ENCODE data around the gene ZNRF4. TPM values are rescaled to one million over a fixed set of nuclear protein-coding genes. Genes with fewer than 3 reads are reported as not detected.

The ZNRF4 gene
- total and polyA plus RNA-seq, 2 of the 8 experiments (the other 6 are each of a cell fraction or from before 2014, with no cell fraction given): not detected

DNA sequence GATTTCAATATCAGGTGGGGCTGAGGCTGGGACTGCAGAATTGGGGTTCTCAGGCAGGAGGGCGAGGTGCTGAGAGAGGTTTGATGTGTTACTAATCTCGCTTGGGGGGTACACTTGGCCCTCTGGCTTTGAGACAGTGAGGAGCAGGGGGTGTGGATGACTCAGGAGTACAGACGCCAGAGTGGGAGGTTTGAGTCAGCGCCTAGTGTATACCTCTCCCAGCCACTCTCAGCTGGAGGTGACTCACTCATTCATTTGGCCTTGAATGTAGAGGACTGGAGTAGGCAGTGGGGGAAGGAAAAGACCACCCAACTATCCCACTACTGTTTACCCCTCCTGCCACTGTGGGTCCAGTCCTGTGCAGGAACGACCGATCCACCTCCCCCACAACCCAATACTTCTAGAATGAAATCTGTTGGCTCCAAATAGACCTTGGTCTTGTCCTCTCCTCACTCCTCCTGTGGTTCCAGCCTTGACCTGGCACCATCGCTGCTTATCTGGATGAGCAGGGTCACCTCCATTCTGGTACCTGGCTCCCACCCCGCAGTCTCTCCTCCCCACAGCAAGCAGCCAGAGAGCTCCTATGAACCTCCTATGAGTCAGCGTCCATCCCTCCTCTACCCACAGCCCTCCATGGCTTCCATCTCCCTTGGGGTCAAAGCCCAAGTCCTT, 20.1 kb upstream of the ZNRF4 start:
- Histone ChIP-seq H3K9ac (replicated peaks in 1 of 4; ENCODE audit: extremely low read depth in 1 of 4, low read depth in 3 of 4, low read length in 3 of 4) (no peak overlapping the region), H3K79me2 (ENCODE audit: control insufficient read depth in 1 of 2, insufficient read depth in 2 of 2, low read length in 2 of 2) (no peaks in the 10 kb centered on the region), H3K4me2 (ENCODE audit: insufficient read depth in 1 of 2, low read depth in 2 of 2, low read length in 2 of 2) (no peak overlapping the region; a peak in 1 of 4 replicates), H3K23ac (ENCODE audit: insufficient read length) (no peak overlapping the region), H3K27ac (ENCODE audit: low read depth, low read length) (no peak overlapping the region), H2BK120ac (replicated peaks; ENCODE audit: low read depth, low read length) (no peak overlapping the region), H3K18ac (ENCODE audit: extremely low read depth, low read length) (no peak overlapping the region), H2BK20ac (ENCODE audit: low read length) (peak overlapping the region; percentile 75; the same call in 1 of the 2 replicates), H4K8ac (ENCODE audit: extremely low read depth, insufficient read depth, low read length) (no peak overlapping the region), H3K27me3 (replicated peaks in 1 of 4; ENCODE audit: control insufficient read depth in 3 of 4, extremely low read depth in 1 of 4, insufficient read depth in 3 of 4, low read length in 3 of 4) (peaks cover 0 to 5% (median 0%) of the 10 kb centered on the region in 4 experiments; a peak in 1 of 7 replicates), H3K14ac (ENCODE audit: insufficient read length) (no peak overlapping the region), H4K91ac (replicated peaks; ENCODE audit: insufficient read length, low read length) (no peak overlapping the region), H4K5ac (ENCODE audit: insufficient read length, low read depth, low read length) (no peak overlapping the region), H2BK12ac (ENCODE audit: low read depth, low read length) (peak overlapping the region; percentile 46; the same call in 1 of the 2 replicates), H2AK5ac (ENCODE audit: low read depth, low read length) (no peak overlapping the region), H4K20me1 (replicated peaks in 1 of 2; ENCODE audit: control insufficient read depth in 1 of 2, insufficient read depth in 2 of 2, low read length in 2 of 2) (no peaks in the 10 kb centered on the region), H3K9me3 (ENCODE audit: insufficient read depth in 2 of 2, low read depth in 1 of 2, low read length in 1 of 2) (no peaks in the 10 kb centered on the region), H3K4me3 (ENCODE audit: extremely low read depth in 1 of 4, insufficient read depth in 2 of 4, low read depth in 3 of 4, low read length in 4 of 4) (no peak overlapping the region), H3K56ac (replicated peaks; ENCODE audit: insufficient read length, low read depth, low read length) (no peak overlapping the region), H3K36me3 (ENCODE audit: control insufficient read depth in 2 of 4, insufficient read depth in 4 of 4, low read length in 3 of 4) (no peaks in the 10 kb centered on the region), H3K23me2 (ENCODE audit: low read depth, low read length) (peaks cover 5% of the 10 kb centered on the region; the same call in 1 of the 2 replicates), H3K4ac (replicated peaks; ENCODE audit: insufficient read length, low read depth, low read length) (no peak overlapping the region), H3K79me1 (ENCODE audit: low read depth, low read length) (no peaks in the 10 kb centered on the region), H2AFZ (ENCODE audit: low read length) (no peak overlapping the region), H2BK5ac (ENCODE audit: low read depth, low read length) (0 out of 2 replicates have a peak overlapping the region, but pooled peaks have one; percentile 1), H2BK15ac (ENCODE audit: low read length) (0 out of 2 replicates have a peak overlapping the region, but pooled peaks have one; percentile 31), H3K4me1 (replicated peaks in 1 of 4; ENCODE audit: control insufficient read depth in 3 of 4, insufficient read depth in 4 of 4, low read length in 3 of 4) (peaks cover 2 to 9% (median 5%) of the 10 kb centered on the region in 4 experiments; a peak in 5 of 7 replicates)
- ChIA-PET CTCF (ENCODE audit: partially characterized antibody) (interaction anchor here (1.3 kb wide), 1 partner anchor 120 kb away, joined by 3 read pairs; no protein-coding TSS in a partner anchor), POLR2A (ENCODE audit: partially characterized antibody) (interaction anchor here (0.5 to 1.5 kb wide), 4 partner anchors 11 to 1966 kb away, joined by 3 to 4 read pairs (median 4); no protein-coding TSS in a partner anchor)
- FAIRE-seq (no peak), DNase-seq (ENCODE audit: low read depth in 1 of 2, low spot score in 2 of 2) (no peak)
- TF ChIP-seq CTBP2 (IDR thresholded peaks at IDR 0.05; ENCODE audit: borderline replicate concordance, insufficient read depth, insufficient read length, low read length): no peak
- TF ChIP-seq, protein P1, sequence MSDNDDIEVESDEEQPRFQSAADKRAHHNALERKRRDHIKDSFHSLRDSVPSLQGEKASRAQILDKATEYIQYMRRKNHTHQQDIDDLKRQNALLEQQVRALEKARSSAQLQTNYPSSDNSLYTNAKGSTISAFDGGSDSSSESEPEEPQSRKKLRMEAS (IDR thresholded peaks at IDR 0.05): no peak
- no peak for TF ChIP-seq EP300 (IDR thresholded peaks at IDR 0.05; ENCODE audit: borderline replicate concordance in 1 of 2, low read depth in 2 of 2, low read length in 2 of 2)
- no peak for TF ChIP-seq TAF7 (optimal IDR thresholded peaks at IDR 0.05; ENCODE audit: borderline replicate concordance, low read depth, low read length)
- TF ChIP-seq SP1 (IDR thresholded peaks at IDR 0.05; ENCODE audit: low read depth, low read length): no peak
- no peak for TF ChIP-seq SAP30 (IDR thresholded peaks at IDR 0.05; ENCODE audit: insufficient read depth, insufficient replicate concordance, low read length)
- 83% methylated on average over 9 of the region's 9 CpGs; no CpG with 5 or more reads in 1 of the 2 experiments for WGBS, 2 experiments (ENCODE audit: extremely low coverage in 1 of 2, insufficient coverage in 1 of 2, insufficient read length in 1 of 2, insufficient replicate concordance in 2 of 2, low coverage in 1 of 2, low lambda C conversion rate in 2 of 2, missing lambda C conversion rate in 1 of 2)
